GM23338 (cell line): ENCODE measurements around the gene TAMM41. TPM values are rescaled to one million over a fixed set of nuclear protein-coding genes. Genes with fewer than 3 reads are reported as not detected.

Experiments used
- ATAC-seq: fragments of 200-7000 bp; cut with Tn5 transposase; 3 replicates; pipeline ENCODE4 v1.9.1; 2020
- DNase-seq: peaks from one replicate; pipeline ENCODE4 v3.0.0-alpha.2; 2015; ENCODE audit warnings: low spot score
- H2AFZ ChIP-seq: fragments of 200-600 bp; sonication (generic); 2 replicates; pipeline ENCODE4 v1.8.0; 2016; ENCODE audit warnings: antibody characterized with exemption, mild to moderate bottlenecking, moderate library complexity
- H3F3A ChIP-seq: fragments of 200-600 bp; sonication (generic); replicated peaks from 2 replicates; pipeline ENCODE4 v1.8.0; 2017; ENCODE audit warnings: antibody characterized with exemption, mixed run types, low read depth
- H3K27ac ChIP-seq: fragments of 200-600 bp; sonication (generic); 2 replicates; pipeline ENCODE4 v1.6.1; 2016; ENCODE audit warnings: low read depth
- H3K27me3 ChIP-seq: fragments of 200-600 bp; sonication (generic); 2 replicates; pipeline ENCODE4 v1.8.0; 2016; ENCODE audit warnings: mild to moderate bottlenecking, mixed run types, moderate library complexity; ENCODE audit not compliant: insufficient read depth
- H3K36me3 ChIP-seq: fragments of 200-600 bp; sonication (generic); 2 replicates; pipeline ENCODE4 v1.8.0; 2016; ENCODE audit warnings: mild to moderate bottlenecking; ENCODE audit not compliant: insufficient read depth
- H3K4me1 ChIP-seq: fragments of 200-600 bp; sonication (generic); 2 replicates; pipeline ENCODE4 v1.8.0; 2016; ENCODE audit warnings: mild to moderate bottlenecking, moderate library complexity; ENCODE audit not compliant: insufficient read depth
- H3K4me2 ChIP-seq: fragments of 200-600 bp; sonication (generic); 2 replicates; pipeline ENCODE4 v1.7.1; 2017; ENCODE audit warnings: mixed run types
- H3K4me3 ChIP-seq: fragments of 200-600 bp; sonication (generic); 2 replicates; pipeline ENCODE4 v1.6.1; 2016; ENCODE audit warnings: mixed run types
- H3K79me2 ChIP-seq: fragments of 200-600 bp; sonication (generic); replicated peaks from 2 replicates; pipeline ENCODE4 v1.8.0; 2017; ENCODE audit warnings: mild to moderate bottlenecking; ENCODE audit not compliant: insufficient read depth
- H3K9me2 ChIP-seq: fragments of 200-600 bp; sonication (generic); 2 replicates; pipeline ENCODE4 v1.8.0; 2017; ENCODE audit not compliant: insufficient read depth
- H4K20me1 ChIP-seq: fragments of 200-600 bp; sonication (generic); replicated peaks from 2 replicates; pipeline ENCODE4 v1.8.0; 2017; ENCODE audit warnings: mild to moderate bottlenecking; ENCODE audit not compliant: insufficient read depth
- H3K27ac Mint-ChIP-seq: 2 replicates; pipeline ENCODE4 v1.8.0; 2020; ENCODE audit warnings: inconsistent platforms, mild to moderate bottlenecking, moderate library complexity, mixed read lengths
- H3K27me3 Mint-ChIP-seq: 3 replicates; pipeline ENCODE4 v1.8.0; 2022; ENCODE audit warnings: low read depth, mild to moderate bottlenecking, moderate library complexity, mixed read lengths, inconsistent platforms; ENCODE audit not compliant: insufficient read depth, poor library complexity
- H3K36me3 Mint-ChIP-seq: 3 replicates; pipeline ENCODE4 v1.8.0; 2021; ENCODE audit warnings: low read depth, mild to moderate bottlenecking, inconsistent platforms, moderate library complexity, mixed read lengths
- H3K4me1 Mint-ChIP-seq: 3 replicates; pipeline ENCODE4 v1.8.0; 2020; ENCODE audit warnings: mild to moderate bottlenecking, inconsistent platforms, mixed read lengths
- H3K4me3 Mint-ChIP-seq: 3 replicates; pipeline ENCODE4 v1.8.0; 2021; ENCODE audit warnings: moderate library complexity, mild to moderate bottlenecking, inconsistent platforms, mixed read lengths
- H3K9me3 Mint-ChIP-seq: 3 replicates; pipeline ENCODE4 v1.8.0; 2020; ENCODE audit warnings: moderate library complexity, mild to moderate bottlenecking, inconsistent platforms, mixed read lengths
- EZH2 ChIP-seq: fragments of 200-600 bp; sonication (generic); IDR thresholded peaks from one replicate; pipeline ENCODE4 v1.8.0; 2017; ENCODE audit warnings: antibody characterized with exemption, mild to moderate bottlenecking, low read depth; ENCODE audit not compliant: unreplicated experiment
- JUNB ChIP-seq: IDR thresholded peaks from one replicate; pipeline ENCODE4 v1.6.1; 2016; ENCODE audit warnings: antibody characterized with exemption; ENCODE audit not compliant: unreplicated experiment
- STAT1 ChIP-seq: IDR thresholded peaks from one replicate; pipeline ENCODE4 v1.6.1; 2016; ENCODE audit warnings: antibody characterized with exemption; ENCODE audit not compliant: unreplicated experiment
- ZNF331 ChIP-seq: fragments of 250-450 bp; sonication (Bioruptor Pico); IDR thresholded peaks from 2 replicates; pipeline ENCODE4 v1.5.0; 2020; ENCODE audit warnings: low read depth, mild to moderate bottlenecking, moderate library complexity
- ZNF462 ChIP-seq: fragments of 250-450 bp; sonication (Bioruptor Pico); IDR thresholded peaks from 2 replicates; pipeline ENCODE4 v1.5.0; 2020; ENCODE audit warnings: mild to moderate bottlenecking, moderate library complexity
- polyA plus RNA-seq: library from polyadenylated mRNA; unstranded; fragments of >200 nt; fragmentation: Nextera tagmentation; extraction: Ambion mirVana; gene quantifications from 2 replicates; pipeline ENCODE4 v1.2.1, GENCODE V29; 2016
- total RNA-seq: library from RNA; depleted of rRNA; stranded (reverse); fragments of >200 nt; shearing (Covaris generic); gene quantifications from 2 replicates; pipeline ENCODE4 v1.2.3, GENCODE V29; 2014
- TF ChIP-seq, protein P1 (sequence below): IDR thresholded peaks from one replicate; pipeline ENCODE4 v1.6.1; 2018; ENCODE audit warnings: antibody characterized with exemption; ENCODE audit not compliant: unreplicated experiment
- TF ChIP-seq, protein P2 (sequence below): IDR thresholded peaks from 2 replicates; pipeline ENCODE4 v1.6.1; 2016; ENCODE audit warnings: antibody characterized with exemption
- TF ChIP-seq, protein P3 (sequence below), 2 experiments: fragments of 200-600 bp in 1 of 2; sonication (generic) in 1 of 2; conservative IDR thresholded peaks; 2 replicates each; pipeline versions ENCODE4 v1.5.1 to v1.6.1; 2016 to 2017; ENCODE audit warnings: antibody characterized with exemption in 2 of 2, low read depth in 2 of 2, mild to moderate bottlenecking in 2 of 2, moderate library complexity in 1 of 2

Gene TAMM41
- total and polyA plus RNA-seq, 2 experiments from 2014 or later: 8.9 to 19.2 TPM

DNA sequence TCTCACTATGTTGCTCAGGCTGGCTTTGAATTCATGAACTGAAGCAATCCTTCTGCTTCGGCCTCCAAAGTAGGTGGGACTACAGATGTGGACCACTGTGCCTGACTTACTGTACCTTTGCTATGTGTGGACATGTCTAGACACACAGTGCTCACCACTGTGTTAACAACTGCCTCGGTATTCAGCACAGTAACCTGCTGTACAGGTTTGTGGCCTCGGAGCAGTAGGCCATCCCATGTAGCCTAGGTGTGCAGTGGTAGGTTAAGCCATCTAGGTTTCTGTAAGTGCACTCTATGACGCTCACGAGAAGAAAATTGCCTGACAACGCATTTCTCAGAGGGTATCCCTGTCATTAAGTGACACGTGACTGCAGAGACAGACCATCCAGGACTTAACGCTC, 70.3 kb downstream of the TAMM41 start (continued):
- TF ChIP-seq, protein P1, sequence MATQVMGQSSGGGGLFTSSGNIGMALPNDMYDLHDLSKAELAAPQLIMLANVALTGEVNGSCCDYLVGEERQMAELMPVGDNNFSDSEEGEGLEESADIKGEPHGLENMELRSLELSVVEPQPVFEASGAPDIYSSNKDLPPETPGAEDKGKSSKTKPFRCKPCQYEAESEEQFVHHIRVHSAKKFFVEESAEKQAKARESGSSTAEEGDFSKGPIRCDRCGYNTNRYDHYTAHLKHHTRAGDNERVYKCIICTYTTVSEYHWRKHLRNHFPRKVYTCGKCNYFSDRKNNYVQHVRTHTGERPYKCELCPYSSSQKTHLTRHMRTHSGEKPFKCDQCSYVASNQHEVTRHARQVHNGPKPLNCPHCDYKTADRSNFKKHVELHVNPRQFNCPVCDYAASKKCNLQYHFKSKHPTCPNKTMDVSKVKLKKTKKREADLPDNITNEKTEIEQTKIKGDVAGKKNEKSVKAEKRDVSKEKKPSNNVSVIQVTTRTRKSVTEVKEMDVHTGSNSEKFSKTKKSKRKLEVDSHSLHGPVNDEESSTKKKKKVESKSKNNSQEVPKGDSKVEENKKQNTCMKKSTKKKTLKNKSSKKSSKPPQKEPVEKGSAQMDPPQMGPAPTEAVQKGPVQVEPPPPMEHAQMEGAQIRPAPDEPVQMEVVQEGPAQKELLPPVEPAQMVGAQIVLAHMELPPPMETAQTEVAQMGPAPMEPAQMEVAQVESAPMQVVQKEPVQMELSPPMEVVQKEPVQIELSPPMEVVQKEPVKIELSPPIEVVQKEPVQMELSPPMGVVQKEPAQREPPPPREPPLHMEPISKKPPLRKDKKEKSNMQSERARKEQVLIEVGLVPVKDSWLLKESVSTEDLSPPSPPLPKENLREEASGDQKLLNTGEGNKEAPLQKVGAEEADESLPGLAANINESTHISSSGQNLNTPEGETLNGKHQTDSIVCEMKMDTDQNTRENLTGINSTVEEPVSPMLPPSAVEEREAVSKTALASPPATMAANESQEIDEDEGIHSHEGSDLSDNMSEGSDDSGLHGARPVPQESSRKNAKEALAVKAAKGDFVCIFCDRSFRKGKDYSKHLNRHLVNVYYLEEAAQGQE: no peak

- peaks cover 9% of the 10 kb centered on the region for H3K4me1 Mint-ChIP-seq
- no peaks in the 10 kb centered on the region for H3K9me3 Mint-ChIP-seq
- no peak overlapping the region for H3K27ac ChIP-seq
- peaks cover 2% of the 10 kb centered on the region; the same call in 2 of the 3 replicates for H3K36me3 Mint-ChIP-seq
- H4K20me1 ChIP-seq: no peaks in the 10 kb centered on the region
- peaks cover 6% of the 10 kb centered on the region for H3K27me3 Mint-ChIP-seq
- H3K4me2 ChIP-seq: no peak overlapping the region
- DNase-seq (no peak), ATAC-seq (no peak)
- H3K4me3 ChIP-seq: no peak overlapping the region
- H3K79me2 ChIP-seq: no peaks in the 10 kb centered on the region
- no peak overlapping the region for H3K4me3 Mint-ChIP-seq
- H3K36me3 ChIP-seq: no peaks in the 10 kb centered on the region
- H3K27me3 ChIP-seq: no peaks in the 10 kb centered on the region
- H3K4me1 ChIP-seq: peaks cover 5% of the 10 kb centered on the region; the same call in 1 of the 2 replicates
- H2AFZ ChIP-seq: no peak overlapping the region
- H3K27ac Mint-ChIP-seq: no peak overlapping the region
- no peaks in the 10 kb centered on the region for H3F3A ChIP-seq
- no peaks in the 10 kb centered on the region for H3K9me2 ChIP-seq
- TF ChIP-seq EZH2: no peak
- TF ChIP-seq ZNF331: no peak
- no peak for TF ChIP-seq ZNF462 (CRISPR knock-in tag)
- TF ChIP-seq, protein P2, sequence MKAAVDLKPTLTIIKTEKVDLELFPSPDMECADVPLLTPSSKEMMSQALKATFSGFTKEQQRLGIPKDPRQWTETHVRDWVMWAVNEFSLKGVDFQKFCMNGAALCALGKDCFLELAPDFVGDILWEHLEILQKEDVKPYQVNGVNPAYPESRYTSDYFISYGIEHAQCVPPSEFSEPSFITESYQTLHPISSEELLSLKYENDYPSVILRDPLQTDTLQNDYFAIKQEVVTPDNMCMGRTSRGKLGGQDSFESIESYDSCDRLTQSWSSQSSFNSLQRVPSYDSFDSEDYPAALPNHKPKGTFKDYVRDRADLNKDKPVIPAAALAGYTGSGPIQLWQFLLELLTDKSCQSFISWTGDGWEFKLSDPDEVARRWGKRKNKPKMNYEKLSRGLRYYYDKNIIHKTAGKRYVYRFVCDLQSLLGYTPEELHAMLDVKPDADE: no peak
- TF ChIP-seq STAT1: no peak
- TF ChIP-seq JUNB: no peak
- TF ChIP-seq, protein P1: no peak
- TF ChIP-seq, protein P3, sequence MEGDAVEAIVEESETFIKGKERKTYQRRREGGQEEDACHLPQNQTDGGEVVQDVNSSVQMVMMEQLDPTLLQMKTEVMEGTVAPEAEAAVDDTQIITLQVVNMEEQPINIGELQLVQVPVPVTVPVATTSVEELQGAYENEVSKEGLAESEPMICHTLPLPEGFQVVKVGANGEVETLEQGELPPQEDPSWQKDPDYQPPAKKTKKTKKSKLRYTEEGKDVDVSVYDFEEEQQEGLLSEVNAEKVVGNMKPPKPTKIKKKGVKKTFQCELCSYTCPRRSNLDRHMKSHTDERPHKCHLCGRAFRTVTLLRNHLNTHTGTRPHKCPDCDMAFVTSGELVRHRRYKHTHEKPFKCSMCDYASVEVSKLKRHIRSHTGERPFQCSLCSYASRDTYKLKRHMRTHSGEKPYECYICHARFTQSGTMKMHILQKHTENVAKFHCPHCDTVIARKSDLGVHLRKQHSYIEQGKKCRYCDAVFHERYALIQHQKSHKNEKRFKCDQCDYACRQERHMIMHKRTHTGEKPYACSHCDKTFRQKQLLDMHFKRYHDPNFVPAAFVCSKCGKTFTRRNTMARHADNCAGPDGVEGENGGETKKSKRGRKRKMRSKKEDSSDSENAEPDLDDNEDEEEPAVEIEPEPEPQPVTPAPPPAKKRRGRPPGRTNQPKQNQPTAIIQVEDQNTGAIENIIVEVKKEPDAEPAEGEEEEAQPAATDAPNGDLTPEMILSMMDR (conservative IDR thresholded peaks at IDR 0.05; ENCODE audit: low read depth in 2 of 2): no peak
These were observed 71.2 kb downstream of the TAMM41 start for GRCh38 chr3:11775493-11775892.
